GM03348 (cell line): ENCODE data around the gene MAP3K9.
"Not testable (repeated sequence)": the region's sequence is repeated elsewhere in the genome, so short reads cannot be mapped to it uniquely, and the experiment has no call there.

Source experiments
- DNase-seq: peaks from one replicate; pipeline ENCODE4 v3.0.0; 2012; ENCODE audit warnings: low spot score

MAP3K9 gene

DNA sequence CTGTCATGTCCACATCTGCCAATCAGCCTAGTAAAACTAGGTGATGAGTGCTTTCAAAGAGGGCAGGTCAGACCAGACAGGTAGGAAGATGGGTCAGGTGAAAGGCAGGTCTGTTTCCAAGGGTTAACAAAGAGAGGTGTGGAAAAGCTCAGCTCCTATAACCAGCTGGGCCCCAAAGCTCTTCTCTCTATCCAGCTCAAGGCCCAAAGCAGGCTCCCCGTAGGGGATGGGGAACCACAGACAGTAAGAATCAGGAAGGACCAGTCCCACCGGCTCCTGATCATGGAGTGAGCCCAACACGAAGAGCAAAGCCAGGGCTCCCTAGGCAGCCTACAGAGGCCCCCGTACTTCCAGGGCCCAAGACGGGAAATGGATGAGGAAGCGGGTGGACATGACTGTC lies 84.4 kb downstream of the MAP3K9 start:
- no peak for DNase-seq

DNA sequence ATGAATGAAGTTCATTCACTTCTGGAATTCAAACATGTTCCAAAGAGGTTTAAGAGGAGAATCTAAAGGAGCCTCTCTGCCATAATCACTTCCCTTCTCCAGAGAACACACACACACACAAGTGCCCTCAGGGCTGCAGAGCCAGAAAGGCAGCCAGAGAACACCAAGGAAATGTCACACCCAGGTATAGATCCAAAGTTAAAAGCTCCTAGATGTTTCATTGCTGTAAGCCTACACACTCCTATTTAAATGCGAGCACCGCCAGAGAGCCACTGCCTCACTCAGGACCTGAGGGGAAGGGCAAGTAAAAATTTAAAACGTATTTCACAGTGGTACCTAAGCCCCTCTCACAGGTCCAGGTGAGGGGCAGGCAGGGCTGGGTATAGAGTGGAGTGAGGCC lies 85.2 kb downstream of the MAP3K9 start:
- DNase-seq, result no peak

DNA sequence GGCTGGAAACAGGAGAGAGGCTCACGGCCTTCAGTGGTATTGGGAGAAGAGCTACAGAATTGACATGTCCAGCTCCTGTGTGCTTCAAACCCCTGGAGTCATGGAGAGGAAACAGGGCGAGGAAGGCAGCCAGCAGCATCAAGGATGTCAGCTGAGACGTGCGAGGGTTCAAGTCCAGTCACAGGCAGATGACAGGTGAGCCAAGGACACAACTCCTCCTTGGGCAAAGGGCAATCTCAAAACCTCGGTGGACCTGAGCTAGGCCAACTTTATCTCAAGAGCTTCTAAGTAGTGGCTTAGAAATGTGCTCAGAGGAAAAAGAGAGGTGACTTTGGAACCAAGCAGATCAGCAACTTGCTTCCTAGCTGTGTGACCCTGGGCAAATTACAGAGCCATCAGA lies 86.0 kb downstream of the MAP3K9 start:
- DNase-seq, result no peak

DNA sequence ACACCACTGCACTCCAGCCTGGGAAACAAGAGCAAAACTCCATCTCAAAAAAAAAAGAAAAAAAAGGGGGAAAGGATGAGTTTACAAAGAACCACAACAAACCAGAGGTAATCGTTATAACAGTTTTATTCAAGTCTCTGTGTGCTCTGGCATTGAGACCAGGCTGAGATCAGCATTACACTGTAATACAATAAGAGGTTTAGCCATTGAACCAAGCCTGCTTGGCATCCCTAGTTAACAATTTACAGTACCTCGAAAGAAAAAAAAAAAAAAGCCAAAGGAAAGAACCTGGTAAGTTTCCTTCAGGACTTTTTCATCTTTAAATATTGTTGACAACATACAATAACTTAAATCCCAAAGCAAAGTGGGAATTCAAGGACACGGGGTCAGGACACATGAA lies 86.9 kb downstream of the MAP3K9 start:
- no peak for DNase-seq

DNA sequence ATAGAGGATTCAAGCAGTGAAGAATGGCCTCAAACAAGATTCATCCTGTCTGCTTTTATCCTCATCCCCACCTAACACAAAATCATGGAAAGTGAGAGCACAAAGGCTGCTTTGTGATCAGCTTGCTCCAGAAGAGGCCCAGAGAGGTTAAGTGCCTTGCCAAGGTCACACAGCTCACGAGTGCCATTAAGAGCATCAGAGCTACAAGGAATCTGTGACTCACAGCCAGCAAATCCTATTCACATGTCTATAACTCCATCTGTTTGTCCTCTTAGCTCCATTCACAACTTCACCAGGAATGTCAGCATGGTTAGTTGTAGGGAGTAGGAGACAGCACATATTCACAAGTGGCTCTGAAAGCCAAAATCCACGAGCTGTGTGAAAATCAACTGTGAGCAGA lies 87.8 kb downstream of the MAP3K9 start:
- no peak for DNase-seq

DNA sequence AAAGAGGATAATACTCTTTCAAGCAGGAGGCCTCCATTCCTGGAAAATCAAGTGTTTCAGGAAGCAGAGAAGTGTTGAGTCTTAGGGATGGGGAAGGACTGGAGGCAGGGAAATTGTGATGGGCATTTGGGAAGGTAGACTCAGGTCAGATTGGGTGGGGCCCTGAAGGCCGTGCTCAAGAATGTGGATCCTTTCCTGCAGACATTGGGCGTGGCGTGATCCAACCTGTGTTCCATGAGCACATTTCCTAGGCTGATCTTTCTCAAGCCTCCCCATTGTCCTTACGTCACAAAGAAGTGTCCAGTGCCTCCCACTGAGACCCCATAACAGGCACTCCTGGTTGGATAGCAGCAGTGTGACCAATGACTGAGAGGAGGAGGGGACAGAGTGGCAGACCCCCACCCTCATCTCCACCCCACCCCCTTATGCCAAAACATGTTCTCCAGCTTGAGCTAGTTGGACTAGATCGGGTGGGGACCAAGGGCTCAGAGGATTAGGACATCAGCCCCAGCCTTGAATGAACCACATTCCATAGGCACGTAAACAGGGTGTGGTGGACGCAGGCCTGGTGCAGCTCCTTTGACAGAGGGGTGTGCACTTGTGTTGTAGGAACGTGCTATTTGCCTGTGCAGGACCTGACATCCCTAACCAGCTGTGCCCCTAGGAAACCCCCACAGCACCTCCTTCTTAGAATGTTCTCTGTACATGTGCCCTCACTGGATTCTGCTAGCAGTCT lies 90.8 kb downstream of the MAP3K9 start:
- no peak for DNase-seq

DNA sequence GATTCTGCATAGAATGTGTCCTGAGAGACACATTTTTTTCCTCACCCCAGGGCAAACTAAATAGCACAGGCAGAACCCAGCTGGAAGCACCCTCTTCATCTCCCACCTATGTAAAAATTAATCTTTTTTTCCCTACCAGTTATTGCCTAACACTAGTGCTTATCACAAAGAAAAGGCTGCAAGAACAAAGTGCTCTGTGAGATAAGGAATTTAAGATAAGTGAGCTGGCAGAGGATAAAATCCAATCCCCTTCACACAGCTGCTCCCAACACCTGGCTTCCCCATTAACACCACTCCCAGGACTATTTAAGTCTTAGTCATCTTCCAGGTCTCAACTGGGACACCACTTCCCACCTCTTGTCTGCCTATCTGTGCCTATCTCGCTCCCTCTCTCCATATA lies 92.4 kb downstream of the MAP3K9 start:
- DNase-seq, result no peak

DNA sequence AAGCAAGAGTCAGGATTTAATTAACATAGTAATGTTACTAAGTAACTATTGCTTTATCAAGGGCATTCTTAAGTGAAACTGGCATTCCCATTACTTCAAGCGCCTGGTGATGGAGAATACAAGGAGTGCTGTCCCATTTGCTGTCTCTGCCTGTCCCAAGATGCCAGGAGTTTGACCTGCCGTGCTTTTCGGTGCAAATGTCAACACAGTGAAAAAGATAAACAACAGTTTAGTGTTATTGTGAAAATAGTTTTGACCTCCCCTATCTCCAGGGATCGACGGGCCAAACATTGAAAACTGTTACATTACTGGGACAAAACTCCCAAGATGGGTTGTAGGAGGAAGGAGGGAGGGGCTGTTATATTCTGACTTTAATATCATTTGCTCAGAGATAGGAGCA lies 92.8 kb downstream of the MAP3K9 start:
- no peak for DNase-seq

DNA sequence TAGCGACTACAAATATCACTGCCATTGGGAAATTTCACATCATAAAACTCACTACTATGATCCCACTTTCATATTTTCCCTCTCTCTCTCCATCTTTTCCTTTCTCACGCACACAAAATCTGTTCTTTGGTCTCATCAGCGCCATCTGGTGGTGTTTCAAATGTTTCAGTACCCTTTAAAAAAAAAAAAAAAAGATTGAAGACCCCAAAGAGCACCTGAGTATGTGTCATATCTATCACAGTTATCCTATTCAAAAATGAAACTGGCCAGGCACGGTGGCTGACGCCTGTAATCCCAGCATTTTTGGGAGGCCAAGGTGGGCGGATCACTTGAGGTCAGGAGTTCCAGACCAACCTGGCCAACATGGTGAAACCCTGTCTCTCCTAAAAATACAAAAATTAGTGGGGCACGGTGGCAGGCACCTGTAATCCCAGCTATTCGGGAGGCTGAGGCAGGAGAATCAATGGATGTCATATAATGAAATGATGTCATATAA lies 95.2 kb downstream of the MAP3K9 start:
- DNase-seq, result peak; percentile 58

DNA sequence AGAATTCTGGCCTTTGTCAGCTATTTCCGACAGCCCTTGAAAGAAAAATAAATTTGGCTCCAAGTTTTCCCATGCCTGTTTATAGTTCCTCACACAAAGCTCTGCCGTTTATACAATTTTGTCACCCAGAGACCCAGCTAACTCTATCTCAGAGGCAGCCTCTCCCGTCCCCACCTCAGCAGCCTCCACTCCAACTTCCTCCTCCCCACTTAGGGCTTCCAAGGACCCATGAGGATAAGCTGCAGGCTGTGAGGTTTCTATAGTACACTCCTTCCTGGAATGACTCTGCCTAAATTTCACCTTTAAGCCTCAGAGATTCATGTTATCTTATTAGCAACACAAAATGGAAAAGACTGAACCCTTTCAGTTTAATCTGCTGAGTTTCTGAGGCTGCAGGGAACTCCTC lies 95.8 kb downstream of the MAP3K9 start:
- DNase-seq, result no peak

DNA sequence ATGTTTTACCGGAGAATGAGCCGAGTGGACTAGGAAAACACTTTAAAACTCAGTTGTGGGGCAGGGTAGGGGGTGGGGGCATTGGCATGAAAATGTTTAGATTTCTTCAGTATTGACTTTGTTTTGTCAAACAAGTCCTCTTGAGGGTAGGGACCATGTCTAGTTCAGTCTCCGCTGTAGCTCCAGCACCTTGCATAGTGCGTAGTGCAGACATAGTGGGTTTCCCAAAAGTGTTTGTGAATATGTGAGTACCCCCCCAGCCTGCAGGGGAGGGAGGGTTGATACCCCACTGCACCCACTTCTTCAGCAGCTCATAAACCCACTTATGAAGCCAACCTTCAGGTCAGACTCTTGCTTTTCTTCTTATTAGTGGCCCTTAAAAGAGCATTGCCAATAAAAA lies 96.2 kb downstream of the MAP3K9 start:
- no peak for DNase-seq

DNA sequence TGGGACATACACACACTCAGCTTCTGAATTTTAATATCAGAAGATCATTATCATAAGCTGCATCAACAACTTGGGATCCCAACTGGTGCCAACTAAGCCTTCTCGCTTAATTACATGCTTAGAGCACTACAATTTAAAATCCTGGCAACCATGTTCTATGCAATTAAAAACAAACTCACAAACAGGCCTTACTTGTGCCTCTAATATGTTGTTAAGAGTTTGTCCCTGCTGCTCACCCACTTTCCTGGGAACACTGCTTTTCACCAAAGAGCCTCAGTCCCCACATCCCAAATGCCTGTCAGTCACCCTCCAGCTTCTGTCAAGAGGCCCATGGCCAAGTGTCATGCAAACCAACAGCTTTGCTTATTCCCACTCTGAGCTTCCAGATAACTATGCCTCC lies 97.9 kb downstream of the MAP3K9 start:
- DNase-seq, result no peak

DNA sequence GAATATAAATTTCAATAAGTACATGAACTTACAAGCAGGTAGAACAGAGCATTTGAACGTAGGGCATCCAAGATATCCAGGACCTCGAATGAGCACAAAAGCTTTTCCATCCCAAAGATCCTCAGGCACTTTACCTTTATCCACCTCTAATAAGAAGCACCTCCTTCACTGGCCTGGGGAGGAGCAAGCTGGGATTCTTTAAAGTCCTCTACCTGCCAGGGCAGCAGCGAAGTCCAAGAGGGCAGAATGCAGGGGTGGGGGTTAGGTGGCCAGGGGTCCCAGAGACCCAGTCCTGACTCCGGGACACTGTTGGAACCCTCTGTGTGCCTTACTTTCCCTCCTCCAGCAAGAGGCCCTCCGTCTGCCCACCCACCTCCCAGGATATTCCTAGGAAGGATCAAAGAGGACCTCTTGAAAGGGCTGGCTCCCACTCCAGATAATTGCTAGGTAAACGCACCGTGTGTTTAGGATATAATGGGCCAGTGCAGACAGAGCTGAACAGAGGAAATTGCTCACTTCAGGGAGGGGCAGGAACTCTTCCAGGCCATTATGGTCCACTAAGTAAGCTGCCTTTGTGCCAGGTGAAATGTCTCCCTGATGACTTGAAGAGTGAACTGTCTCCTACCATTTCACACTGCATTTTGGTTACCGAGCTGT lies 99.5 kb downstream of the MAP3K9 start:
- DNase-seq, result no peak

DNA sequence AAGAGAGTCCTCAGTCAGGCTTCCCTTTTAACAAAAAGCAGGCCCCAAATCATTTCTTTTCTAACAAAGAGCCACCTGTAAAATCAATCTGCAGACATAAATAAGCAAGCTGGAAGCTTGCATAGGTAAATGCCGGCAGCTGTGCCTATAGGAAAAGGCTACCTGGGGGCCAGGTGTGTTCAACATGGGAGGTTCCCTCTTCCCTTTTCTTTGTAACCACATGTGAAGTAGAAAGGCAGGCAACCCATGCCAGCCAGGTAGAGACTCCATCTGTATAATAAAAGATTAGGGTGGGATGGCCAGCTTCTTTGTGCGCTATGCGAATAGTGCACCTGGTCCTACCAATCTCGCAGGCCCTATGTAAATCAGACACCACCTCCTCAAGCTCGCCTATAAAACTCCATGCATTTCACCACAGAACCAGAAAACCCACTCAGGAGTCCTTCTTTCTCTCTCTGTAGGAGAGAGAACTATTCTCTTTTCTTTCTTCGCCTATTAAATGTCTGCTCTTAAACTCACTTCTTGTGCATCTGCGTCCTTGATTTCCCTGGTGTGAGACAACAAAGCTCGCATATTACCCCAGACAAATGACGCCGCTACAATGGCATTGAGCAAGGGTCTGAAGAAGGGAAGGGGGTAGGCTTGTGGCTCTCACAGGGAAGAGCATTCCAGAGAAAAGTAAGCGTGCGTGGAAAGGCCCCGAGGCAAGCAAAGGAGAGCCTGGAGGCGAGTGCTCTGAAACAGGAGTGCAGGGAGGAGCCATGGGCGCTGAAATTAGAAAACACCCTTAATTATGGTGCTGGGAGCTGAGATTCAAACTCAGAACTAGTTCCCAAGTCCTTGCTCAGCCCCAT lies 100.4 kb downstream of the MAP3K9 start:
- DNase-seq, result no peak

DNA sequence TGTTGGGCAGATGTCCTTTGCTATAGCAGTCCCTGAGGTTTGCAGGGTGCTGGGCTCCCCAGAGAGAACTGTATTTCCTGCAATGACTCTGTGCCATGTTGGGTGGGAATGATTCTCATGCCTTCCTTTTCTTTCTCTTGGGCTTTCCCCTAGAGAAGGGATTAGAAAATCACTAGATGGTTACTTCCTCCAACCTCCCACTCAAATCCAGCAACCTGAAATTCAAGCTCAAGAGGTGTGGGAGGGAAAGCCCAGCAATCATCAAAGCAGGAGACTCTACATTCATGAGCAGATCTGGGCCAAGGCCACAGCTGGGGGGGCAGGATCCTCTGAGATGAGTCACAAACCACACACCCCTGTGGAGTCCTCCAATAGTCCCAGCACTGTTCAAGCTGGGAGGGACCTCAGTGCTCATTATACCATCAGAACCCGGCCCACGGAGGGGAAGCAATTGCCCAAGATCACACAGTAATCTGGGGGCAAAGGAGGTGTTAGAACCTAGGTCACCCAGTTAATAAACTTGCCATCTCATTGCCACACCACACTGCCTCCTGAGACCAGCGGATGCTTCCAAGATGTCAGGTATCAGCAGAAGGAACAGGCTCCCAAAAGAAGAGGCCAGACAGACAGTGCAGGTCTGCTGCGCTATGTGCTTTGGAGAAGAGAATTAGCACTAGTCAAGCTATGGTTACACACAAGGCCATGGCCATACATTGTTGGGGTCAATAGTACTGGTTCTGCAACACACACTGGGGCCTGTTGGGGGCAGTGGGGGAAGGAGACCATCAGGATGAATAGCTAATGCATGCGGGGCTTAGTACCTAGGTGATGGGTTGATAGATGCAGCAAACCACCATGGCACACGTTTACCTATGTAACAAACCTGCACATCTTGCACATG lies 101.9 kb downstream of the MAP3K9 start:
- peak; percentile 51 for DNase-seq

DNA sequence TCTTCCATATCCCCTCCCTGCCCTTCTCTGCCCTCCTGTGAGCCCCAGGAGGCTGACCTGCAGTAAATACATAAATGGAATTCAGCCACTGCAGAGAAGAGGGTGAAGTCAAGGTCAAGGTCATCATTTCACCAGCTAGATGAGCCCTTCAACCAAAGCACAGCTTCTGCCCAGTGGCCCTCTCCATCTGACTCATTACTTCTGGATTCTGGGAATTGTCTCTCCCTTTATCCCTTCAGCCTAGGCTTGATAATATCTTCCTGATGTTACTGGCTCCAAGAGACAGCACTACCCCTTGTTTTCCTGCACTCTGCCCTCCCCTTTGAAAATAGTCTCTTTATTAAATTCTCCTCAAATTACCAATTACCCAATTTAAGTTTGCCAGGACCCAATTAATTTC lies 103.1 kb downstream of the MAP3K9 start:
- no peak for DNase-seq

DNA sequence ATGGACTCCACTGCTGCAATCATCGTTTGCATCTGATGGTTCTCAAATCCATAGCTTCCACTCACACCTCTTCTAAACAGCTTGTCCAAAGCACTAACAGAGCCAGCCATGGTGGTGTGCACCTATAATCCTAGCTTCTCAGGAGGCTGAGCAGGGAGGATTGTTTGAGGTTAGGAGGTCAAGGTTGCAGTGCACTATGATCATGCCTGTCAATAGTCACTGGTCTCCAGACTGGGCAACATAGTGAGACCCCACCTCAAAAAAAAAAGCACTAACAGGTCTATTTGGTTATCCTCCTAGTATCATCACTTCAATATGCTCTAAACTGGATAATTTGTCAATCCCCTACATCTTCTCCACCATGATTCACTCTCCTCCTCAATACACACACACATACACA lies 104.4 kb downstream of the MAP3K9 start:
- no peak for DNase-seq

DNA sequence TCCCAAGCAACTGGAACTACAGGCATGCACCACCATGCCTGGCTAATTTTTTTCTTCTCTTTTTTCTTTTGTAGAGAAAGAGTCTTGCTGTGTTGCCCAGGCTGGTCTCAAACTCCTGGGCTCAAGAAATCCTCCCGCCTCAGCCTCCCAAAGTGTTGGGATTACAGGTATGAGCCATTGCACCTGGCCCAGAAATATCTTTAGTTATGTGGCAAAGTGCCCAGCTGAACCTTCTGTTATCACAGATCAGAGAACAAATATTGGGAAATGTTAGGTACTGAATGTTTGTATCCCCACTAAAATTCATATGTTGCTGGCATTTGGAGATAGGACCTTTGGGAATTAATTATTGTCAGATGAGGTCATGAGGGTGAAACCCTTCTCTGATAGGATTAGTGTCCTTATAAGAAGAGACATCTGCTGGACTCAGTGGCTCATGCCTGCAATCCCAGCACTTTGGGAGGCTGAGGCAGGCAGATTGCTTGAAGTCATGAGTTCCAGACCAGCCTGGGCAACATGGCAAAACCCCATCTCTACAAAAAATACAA lies 105.6 kb downstream of the MAP3K9 start:
- not testable (repeated sequence) for DNase-seq

DNA sequence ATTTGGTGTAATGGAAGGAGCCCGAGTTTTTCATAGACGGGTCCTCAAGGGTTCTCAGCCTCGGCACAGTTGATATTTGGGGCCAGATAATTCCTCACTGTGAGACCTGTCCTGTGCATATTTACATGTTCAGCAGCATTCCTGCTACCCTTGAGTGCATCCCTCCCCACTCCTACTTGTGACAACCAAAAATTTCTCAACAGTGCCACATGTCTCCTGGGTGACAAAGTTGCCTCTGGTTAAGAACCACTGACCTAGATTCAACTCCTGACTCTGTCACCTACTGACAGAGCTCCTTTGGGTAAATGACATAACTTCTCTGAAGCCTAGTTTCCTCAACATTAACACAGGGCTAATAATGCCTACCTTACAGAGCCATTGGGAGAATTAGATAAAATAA lies 107.2 kb downstream of the MAP3K9 start:
- DNase-seq, result no peak

DNA sequence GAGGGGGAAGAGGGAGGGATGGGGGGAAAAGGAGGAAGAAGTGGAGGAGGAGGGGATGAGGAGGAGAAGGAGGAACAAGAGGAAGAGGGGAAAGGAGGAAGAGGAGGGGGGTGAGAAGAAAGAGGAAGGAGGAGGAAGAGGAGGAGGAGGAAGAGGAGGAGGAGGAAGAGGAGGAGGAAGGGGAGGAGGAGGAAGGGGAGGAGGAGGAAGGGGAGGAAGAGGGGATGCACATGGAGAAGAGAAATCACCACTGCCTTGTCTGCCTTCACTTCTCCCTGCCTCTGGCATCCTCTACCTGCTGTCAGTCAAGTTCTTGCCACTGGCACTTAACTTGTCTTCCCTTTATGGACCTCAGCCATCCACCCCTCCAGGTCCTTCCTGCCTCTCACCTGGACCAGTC lies 107.7 kb downstream of the MAP3K9 start:
- no peak for DNase-seq

DNA sequence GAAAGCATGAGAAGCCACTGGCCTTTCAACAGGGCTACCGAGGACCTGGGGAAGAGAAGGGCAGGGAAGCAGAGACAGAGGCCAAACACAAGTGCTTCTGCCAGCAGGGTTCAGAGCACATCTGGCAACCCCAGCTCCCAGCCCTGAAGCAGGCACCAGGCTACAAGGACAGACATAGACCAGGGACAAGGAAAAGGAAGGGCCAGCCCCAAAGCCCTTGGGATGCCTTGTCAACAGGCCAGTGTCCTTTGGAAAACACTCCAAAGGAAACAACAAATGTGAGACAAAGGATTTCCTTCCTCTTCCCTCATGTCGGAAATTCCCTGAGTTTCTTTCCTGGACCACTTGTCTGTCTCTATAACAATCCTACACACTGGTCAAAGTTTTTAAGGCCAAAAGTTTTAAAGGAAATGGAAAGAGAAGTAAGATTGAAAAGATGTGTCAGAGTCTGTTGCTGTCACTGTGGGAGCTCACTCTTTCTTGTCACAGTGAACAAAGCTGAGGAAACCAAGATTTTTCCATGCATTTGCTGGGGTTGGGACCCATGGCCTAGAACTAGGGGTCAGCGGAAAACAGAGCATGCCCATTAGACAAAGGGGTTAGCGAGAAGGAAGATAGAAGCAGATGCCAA lies 108.2 kb downstream of the MAP3K9 start:
- DNase-seq, result no peak
